OCI-LY1 (cell line): ENCODE measurements around the gene BTBD10.

Source experiments
- H2AFZ ChIP-seq: fragments of 200-600 bp; sonication (generic), shearing (Covaris generic); 2 replicates; pipeline ENCODE4 v1.6.0; 2014; ENCODE audit warnings: antibody characterized with exemption, mild to moderate bottlenecking, low read length
- H3F3A ChIP-seq: fragments of 200-600 bp; sonication (generic), shearing (Covaris generic); 2 replicates; pipeline ENCODE4 v1.6.0; 2014; ENCODE audit warnings: mild to moderate bottlenecking, antibody characterized with exemption, low read length, moderate library complexity; ENCODE audit not compliant: insufficient read depth
- H3K27ac ChIP-seq: fragments of 200-600 bp; sonication (generic); 2 replicates; pipeline ENCODE4 v1.5.1; 2014; ENCODE audit warnings: low read length, mixed run types, mild to moderate bottlenecking, low read depth; ENCODE audit not compliant: poor library complexity, severe bottlenecking
- H3K27me3 ChIP-seq: fragments of 200-600 bp; sonication (generic); 2 replicates; pipeline ENCODE4 v1.6.0; 2014; ENCODE audit warnings: antibody characterized with exemption, mild to moderate bottlenecking, low read length, moderate library complexity; ENCODE audit not compliant: insufficient read depth
- H3K36me3 ChIP-seq: fragments of 200-600 bp; sonication (generic); 2 replicates; pipeline ENCODE4 v1.6.1; 2014; ENCODE audit warnings: mild to moderate bottlenecking, antibody characterized with exemption, low read length, moderate library complexity, mixed read lengths; ENCODE audit not compliant: insufficient read depth
- H3K4me1 ChIP-seq: fragments of 200-600 bp; sonication (generic); 2 replicates; pipeline ENCODE4 v1.5.1; 2014; ENCODE audit warnings: mild to moderate bottlenecking, low read length, moderate library complexity; ENCODE audit not compliant: insufficient read depth, severe bottlenecking
- H3K4me2 ChIP-seq: fragments of 200-600 bp; sonication (generic), shearing (Covaris generic); 2 replicates; pipeline ENCODE4 v1.6.1; 2014; ENCODE audit warnings: low read length
- H3K4me3 ChIP-seq: fragments of 200-600 bp; sonication (generic); 2 replicates; pipeline ENCODE4 v1.5.1; 2014; ENCODE audit warnings: low read length, low read depth, mild to moderate bottlenecking, mixed read lengths; ENCODE audit not compliant: poor library complexity, severe bottlenecking
- H3K79me2 ChIP-seq: fragments of 200-600 bp; shearing (Covaris generic); 2 replicates; pipeline ENCODE4 v1.6.1; 2016; ENCODE audit warnings: mixed run types, low read length, mixed read lengths; ENCODE audit not compliant: insufficient read depth
- H3K9ac ChIP-seq: fragments of 200-600 bp; sonication (generic), shearing (Covaris generic); 2 replicates; pipeline ENCODE4 v1.6.1; 2014; ENCODE audit warnings: mild to moderate bottlenecking, low read length, mixed read lengths
- H3K9me2 ChIP-seq: fragments of 200-600 bp; sonication (generic), shearing (Covaris generic); 2 replicates; pipeline ENCODE4 v1.6.1; 2014; ENCODE audit warnings: low read depth, mild to moderate bottlenecking, low read length, mixed read lengths
- H3K9me3 ChIP-seq: fragments of 200-600 bp; shearing (Covaris generic); 2 replicates; pipeline ENCODE4 v1.6.1; 2014; ENCODE audit warnings: low read length, mixed read lengths
- H4K20me1 ChIP-seq: fragments of 200-600 bp; sonication (generic), shearing (Covaris generic); 2 replicates; pipeline ENCODE4 v1.6.0; 2016; ENCODE audit warnings: mild to moderate bottlenecking, low read length; ENCODE audit not compliant: insufficient read depth
- EZH2 ChIP-seq: fragments of 200-600 bp; sonication (generic), shearing (Covaris generic); IDR thresholded peaks from 2 replicates; pipeline ENCODE4 v1.8.0; 2017; ENCODE audit warnings: borderline replicate concordance, mixed run types, mild to moderate bottlenecking, antibody characterized with exemption, low read length, moderate library complexity, mixed read lengths
- TF ChIP-seq, protein P1 (sequence below): fragments of 200-600 bp; sonication (generic), shearing (Covaris generic); IDR thresholded peaks from 2 replicates; pipeline ENCODE4 v1.5.1; 2017; ENCODE audit warnings: mild to moderate bottlenecking, antibody characterized with exemption, low read length, moderate library complexity, mixed read lengths

Gene BTBD10

GRCh38 chr11:13339195-13340153, 123.5 kb downstream of the BTBD10 start:
- Histone ChIP-seq H3K4me3 (no peak overlapping the region), H4K20me1 (no peaks in the 10 kb centered on the region), H3K79me2 (no peaks in the 10 kb centered on the region), H3K4me2 (no peak overlapping the region), H3F3A (no peaks in the 10 kb centered on the region), H3K9me2 (no peaks in the 10 kb centered on the region), H3K9ac (no peak overlapping the region), H3K4me1 (peaks cover 12% of the 10 kb centered on the region), H3K27me3 (no peaks in the 10 kb centered on the region), H2AFZ (no peak overlapping the region), H3K27ac (no peak overlapping the region), H3K36me3 (no peaks in the 10 kb centered on the region), H3K9me3 (no peaks in the 10 kb centered on the region)
- TF ChIP-seq, protein P1, sequence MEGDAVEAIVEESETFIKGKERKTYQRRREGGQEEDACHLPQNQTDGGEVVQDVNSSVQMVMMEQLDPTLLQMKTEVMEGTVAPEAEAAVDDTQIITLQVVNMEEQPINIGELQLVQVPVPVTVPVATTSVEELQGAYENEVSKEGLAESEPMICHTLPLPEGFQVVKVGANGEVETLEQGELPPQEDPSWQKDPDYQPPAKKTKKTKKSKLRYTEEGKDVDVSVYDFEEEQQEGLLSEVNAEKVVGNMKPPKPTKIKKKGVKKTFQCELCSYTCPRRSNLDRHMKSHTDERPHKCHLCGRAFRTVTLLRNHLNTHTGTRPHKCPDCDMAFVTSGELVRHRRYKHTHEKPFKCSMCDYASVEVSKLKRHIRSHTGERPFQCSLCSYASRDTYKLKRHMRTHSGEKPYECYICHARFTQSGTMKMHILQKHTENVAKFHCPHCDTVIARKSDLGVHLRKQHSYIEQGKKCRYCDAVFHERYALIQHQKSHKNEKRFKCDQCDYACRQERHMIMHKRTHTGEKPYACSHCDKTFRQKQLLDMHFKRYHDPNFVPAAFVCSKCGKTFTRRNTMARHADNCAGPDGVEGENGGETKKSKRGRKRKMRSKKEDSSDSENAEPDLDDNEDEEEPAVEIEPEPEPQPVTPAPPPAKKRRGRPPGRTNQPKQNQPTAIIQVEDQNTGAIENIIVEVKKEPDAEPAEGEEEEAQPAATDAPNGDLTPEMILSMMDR = no peak
- no peak for TF ChIP-seq EZH2

GRCh38 chr11:13338427-13339069, 124.5 kb downstream of the BTBD10 start:
- Histone ChIP-seq H3K27ac (no peak overlapping the region), H4K20me1 (no peaks in the 10 kb centered on the region), H3K9me2 (no peaks in the 10 kb centered on the region), H3F3A (no peaks in the 10 kb centered on the region), H3K36me3 (no peaks in the 10 kb centered on the region), H3K4me2 (no peak overlapping the region; the same call in 1 of the 2 replicates), H3K9me3 (no peaks in the 10 kb centered on the region), H3K9ac (no peak overlapping the region), H3K27me3 (no peaks in the 10 kb centered on the region), H3K4me3 (no peak overlapping the region), H2AFZ (no peak overlapping the region), H3K79me2 (no peaks in the 10 kb centered on the region), H3K4me1 (peaks cover 12% of the 10 kb centered on the region)
- TF ChIP-seq, protein P1 = no peak
- TF ChIP-seq EZH2 = no peak

DNA sequence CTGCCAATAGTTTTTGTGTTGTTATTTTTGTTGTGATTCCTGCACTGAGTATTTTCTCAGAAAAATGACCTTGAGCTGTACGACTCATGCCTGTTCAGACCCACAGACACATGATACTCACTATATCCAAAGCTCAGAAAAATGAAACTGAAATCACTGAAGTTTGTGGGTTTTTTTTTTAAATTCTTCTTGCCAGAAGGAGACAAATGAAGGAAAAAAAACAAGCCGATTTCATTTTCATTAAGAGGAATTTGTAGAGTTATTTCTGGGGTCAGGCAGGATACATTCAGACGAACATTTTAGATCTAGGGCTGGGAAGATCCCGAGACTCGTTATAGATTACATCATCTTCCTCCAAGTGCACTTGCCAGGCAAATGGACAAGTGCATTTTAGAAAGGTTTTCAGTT, 125.0 kb downstream of the BTBD10 start:
- Histone ChIP-seq H3K27me3 (no peaks in the 10 kb centered on the region), H3F3A (no peaks in the 10 kb centered on the region), H3K9me2 (no peaks in the 10 kb centered on the region), H3K4me2 (peak overlapping the region; percentile 9; the same call in 1 of the 2 replicates), H2AFZ (no peak overlapping the region), H3K9me3 (no peaks in the 10 kb centered on the region), H4K20me1 (no peaks in the 10 kb centered on the region), H3K79me2 (no peaks in the 10 kb centered on the region), H3K36me3 (no peaks in the 10 kb centered on the region), H3K4me1 (peaks cover 12% of the 10 kb centered on the region), H3K9ac (no peak overlapping the region), H3K4me3 (no peak overlapping the region), H3K27ac (no peak overlapping the region)
- TF ChIP-seq, protein P1 = no peak
- no peak for TF ChIP-seq EZH2
